ENCODE measurements around the gene RANBP1. TPM values are rescaled to one million over a fixed set of nuclear protein-coding genes. Genes with fewer than 3 reads are reported as not detected.

RANBP1 gene
- total and polyA plus RNA-seq, 2 of the 8 experiments (the other 6 are each of a cell fraction or from before 2014, with no cell fraction given), result 343 to 484 TPM

- H2AFZ ChIP-seq (ENCODE audit: low read length), result no peak overlapping the region
- no peak overlapping the region for H4K91ac ChIP-seq (replicated peaks; ENCODE audit: insufficient read length, low read length)
- DNase-seq (ENCODE audit: low read depth in 1 of 2, low spot score in 2 of 2) (no peak), FAIRE-seq (no peak)
- no peak overlapping the region for H2AK5ac ChIP-seq (ENCODE audit: low read depth, low read length)
- no peak overlapping the region for H3K23ac ChIP-seq (ENCODE audit: insufficient read length)
- H3K4me1 ChIP-seq (replicated peaks in 1 of 4; ENCODE audit: control insufficient read depth in 3 of 4, insufficient read depth in 4 of 4, low read length in 3 of 4), result peaks cover 0 to 3% (median 1%) of the 10 kb centered on the region in 4 experiments; a peak in 2 of 7 replicates
- POLR2A ChIA-PET (ENCODE audit: partially characterized antibody), result interaction anchor here (0.8 to 2.4 kb wide), 4 partner anchors 23 to 133 kb away, joined by 3 to 5 read pairs (median 4); partner anchors contain the start of gene TANGO2
- H2BK5ac ChIP-seq (ENCODE audit: low read depth, low read length), result no peak overlapping the region
- CTCF ChIA-PET (ENCODE audit: partially characterized antibody), result interaction anchor here (0.6 to 7.7 kb wide), 21 partner anchors 9 to 656 kb away, joined by 3 to 98 read pairs (median 4); no protein-coding TSS in a partner anchor
- peak overlapping the region; percentile 69 for H3K4ac ChIP-seq (replicated peaks; ENCODE audit: insufficient read length, low read depth, low read length)
- H4K20me1 ChIP-seq (replicated peaks in 1 of 2; ENCODE audit: control insufficient read depth in 1 of 2, insufficient read depth in 2 of 2, low read length in 2 of 2), result no peaks in the 10 kb centered on the region
- no peak overlapping the region for H3K4me3 ChIP-seq (ENCODE audit: extremely low read depth in 1 of 4, insufficient read depth in 2 of 4, low read depth in 3 of 4, low read length in 4 of 4)
- H3K79me1 ChIP-seq (ENCODE audit: low read depth, low read length), result no peaks in the 10 kb centered on the region
- TF ChIP-seq CTCF (IDR thresholded peaks at IDR 0.05; ENCODE audit: control extremely low read depth in 1 of 3, insufficient read depth in 1 of 3, low read depth in 1 of 3, low read length in 3 of 3), result peak; percentile 39 to 47 (median 44)
- TF ChIP-seq EP300 (IDR thresholded peaks at IDR 0.05; ENCODE audit: borderline replicate concordance in 1 of 2, low read depth in 2 of 2, low read length in 2 of 2), result no peak
- peak in 1 of 2 experiments; percentile 43; a peak in 2 of 4 replicates for TF ChIP-seq RAD21 (IDR thresholded peaks at IDR 0.05 in 1 of 2, conservative IDR thresholded peaks at IDR 0.05 in 1 of 2; ENCODE audit: low read depth in 2 of 2, low read length in 2 of 2)
- no peak overlapping the region for H3K14ac ChIP-seq (ENCODE audit: insufficient read length)
- H3K27me3 ChIP-seq (replicated peaks in 1 of 4; ENCODE audit: control insufficient read depth in 3 of 4, extremely low read depth in 1 of 4, insufficient read depth in 3 of 4, low read length in 3 of 4), result no peaks in the 10 kb centered on the region
- H4K8ac ChIP-seq (ENCODE audit: extremely low read depth, insufficient read depth, low read length), result peak overlapping the region; percentile 80; the same call in 1 of the 2 replicates
- no peak overlapping the region for H2BK120ac ChIP-seq (replicated peaks; ENCODE audit: low read depth, low read length)
- no peak overlapping the region for H2BK12ac ChIP-seq (ENCODE audit: low read depth, low read length)
- H3K4me2 ChIP-seq (ENCODE audit: insufficient read depth in 1 of 2, low read depth in 2 of 2, low read length in 2 of 2), result no peak overlapping the region
- no peaks in the 10 kb centered on the region for H3K9me3 ChIP-seq (ENCODE audit: insufficient read depth in 2 of 2, low read depth in 1 of 2, low read length in 1 of 2)
- no peak overlapping the region for H4K5ac ChIP-seq (ENCODE audit: insufficient read length, low read depth, low read length)
- WGBS, 2 experiments (ENCODE audit: extremely low coverage in 1 of 2, insufficient coverage in 1 of 2, insufficient read length in 1 of 2, insufficient replicate concordance in 2 of 2, low coverage in 1 of 2, low lambda C conversion rate in 2 of 2, missing lambda C conversion rate in 1 of 2), result 80% methylated on average over 16 of the region's 16 CpGs; no CpG with 5 or more reads in 1 of the 2 experiments
- no peak overlapping the region for H3K18ac ChIP-seq (ENCODE audit: extremely low read depth, low read length)
- H3K36me3 ChIP-seq (ENCODE audit: control insufficient read depth in 2 of 4, insufficient read depth in 4 of 4, low read length in 3 of 4), result no peaks in the 10 kb centered on the region
- no peak overlapping the region for H3K9ac ChIP-seq (replicated peaks in 1 of 4; ENCODE audit: extremely low read depth in 1 of 4, low read depth in 3 of 4, low read length in 3 of 4)
- H3K23me2 ChIP-seq (ENCODE audit: low read depth, low read length), result no peaks in the 10 kb centered on the region
- no peak overlapping the region for H3K56ac ChIP-seq (replicated peaks; ENCODE audit: insufficient read length, low read depth, low read length)
- no peak overlapping the region for H3K27ac ChIP-seq (ENCODE audit: low read depth, low read length)
- H2BK20ac ChIP-seq (ENCODE audit: low read length), result no peak overlapping the region
- 0 out of 2 replicates have a peak overlapping the region, but pooled peaks have one; percentile 61 for H2BK15ac ChIP-seq (ENCODE audit: low read length)
- H3K79me2 ChIP-seq (ENCODE audit: control insufficient read depth in 1 of 2, insufficient read depth in 2 of 2, low read length in 2 of 2), result no peaks in the 10 kb centered on the region
These were observed 38.0 kb downstream of the RANBP1 start for GRCh38 chr22:20153945-20154344.

Measured in H1 (cell line).